ENCODE data around the gene MCC.

- TF ChIP-seq EZH2 (IDR thresholded peaks at IDR 0.05; ENCODE audit: low read length, missing control alignments) (no peak), CTCF (conservative IDR thresholded peaks at IDR 0.05 in 1 of 2, IDR thresholded peaks at IDR 0.05 in 1 of 2; ENCODE audit: low read depth in 1 of 2, low read length in 2 of 2) (no peak)
These were observed 154.8 kb downstream of the MCC start for GRCh38 chr5:113333411-113333810.
